HG02973 (cell line): ENCODE results near the gene GGTLC2.
"Not testable (repeated sequence)": the region's sequence is repeated elsewhere in the genome, so short reads cannot be mapped to it uniquely, and the experiment has no call there.

Source experiments
- ATAC-seq: cut with Tn5 transposase; IDR thresholded peaks from one replicate; pipeline ENCODE4 v1.9.1; 2021; ENCODE audit warnings: moderate library complexity; ENCODE audit not compliant: unreplicated experiment

The GGTLC2 gene

GRCh38 chr22:22636260-22636659 is 8.2 kb upstream of the GGTLC2 start:
- not testable (repeated sequence) for ATAC-seq

- not testable (repeated sequence) for ATAC-seq
These were observed 6.1 kb upstream of the GGTLC2 start for GRCh38 chr22:22638313-22638712.

GRCh38 chr22:22642255-22642654 is 2.2 kb upstream of the GGTLC2 start:
- not testable (repeated sequence) for ATAC-seq

- ATAC-seq = not testable (repeated sequence)
These were observed 1.6 kb downstream of the GGTLC2 start for GRCh38 chr22:22645969-22646368.

- not testable (repeated sequence) for ATAC-seq
These were observed 3.5 kb downstream of the GGTLC2 start for GRCh38 chr22:22647952-22648351.

- ATAC-seq = not testable (repeated sequence)
These were observed 4.6 kb downstream of the GGTLC2 start for GRCh38 chr22:22648863-22649536.

- ATAC-seq = not testable (repeated sequence)
These were observed 5.3 kb downstream of the GGTLC2 start for GRCh38 chr22:22649761-22650160.

GRCh38 chr22:22650398-22650797 is 6.0 kb downstream of the GGTLC2 start:
- not testable (repeated sequence) for ATAC-seq

GRCh38 chr22:22650803-22651515 is 6.5 kb downstream of the GGTLC2 start:
- not testable (repeated sequence) for ATAC-seq

GRCh38 chr22:22651593-22651992 is 7.2 kb downstream of the GGTLC2 start:
- ATAC-seq = not testable (repeated sequence)

GRCh38 chr22:22652102-22652501 is 7.7 kb downstream of the GGTLC2 start:
- ATAC-seq = not testable (repeated sequence)

- ATAC-seq = not testable (repeated sequence)
These were observed 8.2 kb downstream of the GGTLC2 start for GRCh38 chr22:22652573-22652972.

- ATAC-seq = not testable (repeated sequence)
These were observed 9.4 kb downstream of the GGTLC2 start for GRCh38 chr22:22653677-22654381.

- ATAC-seq = no peak
These were observed 11.3 kb downstream of the GGTLC2 start for GRCh38 chr22:22655452-22656290.

GRCh38 chr22:22657712-22658111 is 13.3 kb downstream of the GGTLC2 start:
- ATAC-seq = no peak

GRCh38 chr22:22661275-22661674 is 16.9 kb downstream of the GGTLC2 start:
- ATAC-seq = no peak

GRCh38 chr22:22662095-22662494 is 17.7 kb downstream of the GGTLC2 start:
- ATAC-seq = no peak

GRCh38 chr22:22663861-22664800 is 19.7 kb downstream of the GGTLC2 start:
- no peak for ATAC-seq

- no peak for ATAC-seq
These were observed 22.1 kb downstream of the GGTLC2 start for GRCh38 chr22:22666307-22667091.
